LNCAP (cell line): ENCODE results near the gene GAREM1.

Experiments
- CTCF ChIP-seq: fragments of 450-650 bp; IDR thresholded peaks from 2 replicates; pipeline ENCODE4 v1.5.1; 2017; ENCODE audit warnings: mild to moderate bottlenecking

The GAREM1 gene

GRCh38 chr18:32318581-32318980 lies 152.1 kb downstream of the GAREM1 start:
- TF ChIP-seq CTCF = no peak

- TF ChIP-seq CTCF = no peak
Measured at GRCh38 chr18:32317651-32318050, 153.0 kb downstream of the GAREM1 start.

GRCh38 chr18:32315881-32316280 lies 154.8 kb downstream of the GAREM1 start:
- TF ChIP-seq CTCF = no peak

GRCh38 chr18:32310774-32311173 lies 159.9 kb downstream of the GAREM1 start:
- TF ChIP-seq CTCF = no peak

DNA sequence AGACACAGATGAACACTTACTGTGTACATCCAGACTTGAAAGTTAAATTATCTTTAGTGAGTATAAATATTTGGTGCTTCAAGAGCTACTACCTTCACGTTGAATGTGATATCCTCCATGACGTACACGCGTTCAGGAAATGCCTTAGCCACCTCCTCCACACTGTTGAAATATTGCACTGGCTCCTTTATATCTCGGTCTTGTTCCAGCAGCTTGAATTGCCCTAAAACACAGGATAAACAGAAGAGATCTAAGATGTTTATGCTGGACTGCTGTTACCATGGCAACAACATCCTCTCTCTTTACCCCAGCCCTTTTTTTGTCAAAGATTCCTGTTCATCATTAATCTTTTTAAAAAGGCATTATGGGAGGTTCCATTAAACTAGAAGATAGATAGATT lies 160.6 kb downstream of the GAREM1 start:
- TF ChIP-seq CTCF = no peak

DNA sequence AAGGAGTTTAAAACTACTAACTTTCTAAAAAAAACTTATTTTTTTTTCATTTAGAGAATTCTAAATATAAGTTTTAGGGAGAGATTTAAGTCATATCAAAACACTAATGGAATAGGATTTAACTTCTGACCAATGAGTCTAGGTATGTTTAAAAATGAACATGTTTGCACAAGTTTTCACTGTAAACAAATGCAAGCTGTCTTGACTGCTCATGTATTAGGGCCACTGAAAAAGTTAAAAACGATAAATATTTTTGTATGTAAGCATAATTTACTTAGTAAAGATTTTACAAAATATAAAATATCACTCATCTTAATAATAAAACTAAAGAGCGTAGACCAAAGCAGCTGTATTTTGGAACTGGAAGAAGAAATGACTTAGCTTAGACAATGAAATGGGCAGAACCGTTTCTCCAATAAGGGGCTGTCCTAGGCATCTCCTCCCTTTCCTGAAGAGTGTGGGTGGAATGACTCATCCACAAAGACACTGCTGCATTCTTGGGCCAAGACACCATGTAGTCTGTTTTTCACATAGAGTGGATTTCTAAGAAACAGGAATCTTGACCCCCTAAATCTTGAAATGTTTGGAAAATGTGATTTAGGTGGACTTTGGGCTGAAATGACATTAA lies 162.1 kb downstream of the GAREM1 start:
- no peak for TF ChIP-seq CTCF

DNA sequence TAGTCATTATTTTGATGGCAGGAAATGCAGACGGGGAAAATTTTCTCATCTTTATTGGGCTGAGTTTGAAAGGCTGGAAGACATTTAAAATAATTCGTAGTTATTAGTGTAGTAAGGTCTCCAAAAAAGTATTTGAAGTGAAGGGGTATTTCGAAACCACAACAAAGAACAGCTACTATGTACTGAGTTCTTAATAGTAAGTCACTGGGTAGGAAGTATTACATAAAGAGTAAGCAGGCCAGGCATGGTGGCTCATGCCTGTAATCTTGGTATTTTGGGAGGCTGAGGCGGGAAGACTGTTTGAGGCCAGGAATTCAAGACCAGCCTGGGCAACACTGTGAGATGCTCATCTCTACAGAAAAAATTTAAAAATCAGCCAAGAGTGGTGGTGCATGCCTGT lies 167.3 kb downstream of the GAREM1 start:
- no peak for TF ChIP-seq CTCF

- TF ChIP-seq CTCF = no peak
Measured at GRCh38 chr18:32302806-32303205, 167.9 kb downstream of the GAREM1 start.
